Measurements from ENCODE around the gene SGCD. TPM values are rescaled to one million over a fixed set of nuclear protein-coding genes. Genes with fewer than 3 reads are reported as not detected.
A peak's percentile ranks its signal among the peaks of the same experiment; 100 is the strongest.

The SGCD gene
- total and polyA plus RNA-seq, 8 donors, result 0.58 to 55.8 (median 2.8) TPM

GRCh38 chr5:156552855-156553358 is 225.9 kb downstream of the SGCD start:
- Histone ChIP-seq H3K36me3 (no peaks in the 10 kb centered on the region), H3K27me3 (no peaks in the 10 kb centered on the region), H3K4me1 (no peaks in the 10 kb centered on the region), H3K9me3 (no peaks in the 10 kb centered on the region), H3K27ac (no peak overlapping the region), H3K4me3 (no peak overlapping the region)
- 76 to 83% (median 80%) methylated on average over 3 of the region's 3 CpGs for WGBS, 5 donors
- no peak for TF ChIP-seq EP300 (IDR thresholded peaks at IDR 0.05)
- no peak for TF ChIP-seq CTCF (IDR thresholded peaks at IDR 0.05)
- TF ChIP-seq POLR2A (IDR thresholded peaks at IDR 0.05), result no peak
- TF ChIP-seq POLR2AphosphoS5 (IDR thresholded peaks at IDR 0.05), result no peak
- intact Hi-C loops (cut with DNase I; ENCODE audit: low total_unique reads), result no loop called here
- DNase-seq, result no peak

- intact Hi-C loops (cut with DNase I; ENCODE audit: low total_unique reads), result no loop called here
- DNase-seq, result peak in 1 of 2 donors; percentile 32
- Histone ChIP-seq H3K9me3 (no peaks in the 10 kb centered on the region), H3K27me3 (no peaks in the 10 kb centered on the region), H3K4me1 (no peaks in the 10 kb centered on the region), H3K27ac (no peak overlapping the region), H3K4me3 (no peak overlapping the region), H3K36me3 (no peaks in the 10 kb centered on the region)
- TF ChIP-seq EP300 (IDR thresholded peaks at IDR 0.05) (no peak), CTCF (IDR thresholded peaks at IDR 0.05) (no peak), POLR2AphosphoS5 (IDR thresholded peaks at IDR 0.05) (no peak), POLR2A (IDR thresholded peaks at IDR 0.05) (no peak)
- 43 to 71% (median 56%) methylated on average over 1 of the region's 1 CpG for whole genome bisulfite sequencing, 5 donors
Observed at GRCh38 chr5:156556666-156557406, 229.9 kb downstream of the SGCD start.

- Histone ChIP-seq H3K9me3 (no peaks in the 10 kb centered on the region), H3K4me1 (no peaks in the 10 kb centered on the region), H3K4me3 (no peak overlapping the region), H3K27me3 (no peaks in the 10 kb centered on the region), H3K36me3 (no peaks in the 10 kb centered on the region), H3K27ac (no peak overlapping the region)
- peak in 1 of 2 donors; percentile 23 for DNase-seq
- 60 to 76% (median 68%) methylated on average over 2 of the region's 2 CpGs for WGBS, 5 donors
- no peak for TF ChIP-seq EP300 (IDR thresholded peaks at IDR 0.05)
- no peak for TF ChIP-seq POLR2AphosphoS5 (IDR thresholded peaks at IDR 0.05)
- no peak for TF ChIP-seq POLR2A (IDR thresholded peaks at IDR 0.05)
- TF ChIP-seq CTCF (IDR thresholded peaks at IDR 0.05), result no peak
- intact Hi-C loops (cut with DNase I; ENCODE audit: low total_unique reads), result no loop called here
Observed at GRCh38 chr5:156560002-156560401, 233.0 kb downstream of the SGCD start.

- no peak overlapping the region for H3K4me3 ChIP-seq
- TF ChIP-seq POLR2AphosphoS5 (IDR thresholded peaks at IDR 0.05) (no peak), EP300 (IDR thresholded peaks at IDR 0.05) (no peak), POLR2A (IDR thresholded peaks at IDR 0.05) (no peak), CTCF (IDR thresholded peaks at IDR 0.05) (no peak)
- WGBS, 5 donors, result 77 to 87% (median 84%) methylated on average over 1 of the region's 1 CpG
- no peaks in the 10 kb centered on the region for H3K4me1 ChIP-seq
- no peak overlapping the region for H3K27ac ChIP-seq
- intact Hi-C loops (cut with DNase I; ENCODE audit: low total_unique reads), result no loop called here
- H3K36me3 ChIP-seq, result no peaks in the 10 kb centered on the region
- DNase-seq, result no peak
- H3K9me3 ChIP-seq, result no peaks in the 10 kb centered on the region
- no peaks in the 10 kb centered on the region for H3K27me3 ChIP-seq
Observed at GRCh38 chr5:156561651-156562050, 234.7 kb downstream of the SGCD start.

Data from stomach (tissue), 9 donors.